ENCODE data around the gene POU2AF2.

DNA sequence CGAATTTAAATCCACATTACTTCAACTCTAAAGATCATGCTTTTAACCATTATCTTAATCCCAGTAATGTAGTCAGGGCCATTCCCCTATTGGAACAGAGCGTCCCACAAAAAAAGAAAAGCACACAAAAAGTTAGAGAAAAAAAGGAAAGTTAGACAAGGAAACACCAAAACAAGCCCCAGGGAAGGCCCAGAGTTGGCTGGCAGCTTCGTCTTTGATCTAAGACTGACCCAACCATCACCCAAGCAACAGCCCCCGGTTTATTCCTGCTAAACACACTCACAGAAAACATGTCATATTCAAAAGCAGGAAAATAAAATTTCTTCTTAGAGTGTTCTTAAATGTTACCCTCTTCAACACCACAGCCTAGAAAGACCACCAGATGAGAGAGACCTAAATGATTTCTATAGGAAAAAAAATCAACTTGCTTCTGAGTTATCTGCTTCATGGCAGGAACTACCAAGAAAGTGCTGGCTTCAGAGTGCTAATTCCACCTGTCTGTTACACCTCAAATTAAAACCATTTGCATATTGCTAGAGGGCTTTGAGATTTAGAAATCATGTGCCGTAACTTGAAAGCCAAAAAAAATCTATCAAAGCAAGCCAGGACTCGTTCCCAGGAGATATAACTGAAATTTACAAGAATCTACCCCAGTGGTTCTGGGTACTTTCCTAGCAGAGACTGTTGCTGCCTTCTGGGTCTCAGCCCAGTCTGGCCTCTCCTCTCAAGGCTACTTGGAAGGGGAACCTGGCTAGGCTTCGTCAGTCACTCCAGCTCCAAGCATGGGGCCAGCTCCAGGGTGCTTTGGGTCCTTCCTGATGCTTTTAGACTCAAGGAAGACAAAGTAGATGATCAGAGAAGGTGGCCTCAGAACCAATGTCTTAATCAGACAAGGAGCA lies 84.0 kb downstream of the POU2AF2 start:
- TF ChIP-seq, protein P1, sequence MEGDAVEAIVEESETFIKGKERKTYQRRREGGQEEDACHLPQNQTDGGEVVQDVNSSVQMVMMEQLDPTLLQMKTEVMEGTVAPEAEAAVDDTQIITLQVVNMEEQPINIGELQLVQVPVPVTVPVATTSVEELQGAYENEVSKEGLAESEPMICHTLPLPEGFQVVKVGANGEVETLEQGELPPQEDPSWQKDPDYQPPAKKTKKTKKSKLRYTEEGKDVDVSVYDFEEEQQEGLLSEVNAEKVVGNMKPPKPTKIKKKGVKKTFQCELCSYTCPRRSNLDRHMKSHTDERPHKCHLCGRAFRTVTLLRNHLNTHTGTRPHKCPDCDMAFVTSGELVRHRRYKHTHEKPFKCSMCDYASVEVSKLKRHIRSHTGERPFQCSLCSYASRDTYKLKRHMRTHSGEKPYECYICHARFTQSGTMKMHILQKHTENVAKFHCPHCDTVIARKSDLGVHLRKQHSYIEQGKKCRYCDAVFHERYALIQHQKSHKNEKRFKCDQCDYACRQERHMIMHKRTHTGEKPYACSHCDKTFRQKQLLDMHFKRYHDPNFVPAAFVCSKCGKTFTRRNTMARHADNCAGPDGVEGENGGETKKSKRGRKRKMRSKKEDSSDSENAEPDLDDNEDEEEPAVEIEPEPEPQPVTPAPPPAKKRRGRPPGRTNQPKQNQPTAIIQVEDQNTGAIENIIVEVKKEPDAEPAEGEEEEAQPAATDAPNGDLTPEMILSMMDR (IDR thresholded peaks at IDR 0.05), result no peak
- TF ChIP-seq POLR2A (IDR thresholded peaks at IDR 0.05), result no peak

Measured in esophagus squamous epithelium (tissue), 4 donors.